NK-92 (cell line): ENCODE data around the gene ZNF846.
"Not testable (repeated sequence)": the region's sequence is repeated elsewhere in the genome, so short reads cannot be mapped to it uniquely, and the experiment has no call there.

Source experiments
- DNase-seq: peaks from one replicate; lab custom pipeline; 2025; ENCODE audit not compliant: unreplicated experiment; lab: John Stamatoyannopoulos, UW

Gene ZNF846

DNA sequence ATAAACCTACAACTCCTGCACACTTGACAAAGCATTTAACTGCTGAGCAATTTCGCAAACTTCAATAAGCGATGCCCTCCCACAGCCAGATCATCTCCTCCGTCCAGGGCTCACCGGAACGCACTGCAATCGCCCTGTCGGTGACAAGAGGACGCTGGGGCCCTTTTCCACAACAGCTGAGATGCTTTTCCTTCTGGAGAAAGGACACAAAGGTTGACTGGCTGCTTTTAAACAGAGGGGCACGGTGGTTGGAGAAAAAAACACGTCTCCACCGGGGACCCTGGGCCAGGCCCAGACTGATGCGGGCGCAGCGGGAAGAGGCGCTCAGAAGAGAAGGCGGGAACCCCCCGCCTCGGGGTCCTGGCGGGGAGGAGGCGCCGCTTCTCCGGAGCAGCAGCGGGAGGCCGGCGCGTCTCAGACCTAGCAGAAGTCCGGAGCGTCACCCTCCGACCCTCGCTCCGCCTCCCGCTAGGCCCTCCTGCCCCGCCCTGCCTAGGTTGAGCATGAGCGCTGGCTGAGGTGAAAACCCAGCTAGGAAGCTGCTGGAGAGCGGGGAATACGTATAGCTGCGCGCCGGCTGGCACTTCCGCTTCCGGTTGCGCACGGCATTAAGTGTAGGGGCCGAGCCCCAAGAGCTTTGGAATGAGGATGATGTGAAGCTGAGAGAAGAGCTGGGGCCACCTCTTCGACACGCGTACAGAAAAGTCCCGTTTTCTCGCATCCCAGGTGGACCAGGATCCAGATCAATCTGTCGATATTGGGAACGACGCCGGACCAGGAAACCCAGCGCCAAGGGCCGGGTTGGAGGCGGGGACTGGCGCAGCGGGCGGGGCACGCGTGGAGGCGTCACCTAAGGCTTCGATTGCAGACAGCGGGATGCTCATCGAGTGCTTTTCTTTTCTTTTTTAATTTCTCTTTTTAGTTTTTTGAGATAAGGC is at the start of gene ZNF846:
TSS of gene ZNF846 (minus strand) at position 564 of the 938 bp plus-strand sequence. CDS start 3,788 bp downstream, outside the sequence.
- peak; percentile 54 for DNase-seq

- no peak for DNase-seq
Measured at GRCh38 chr19:9818175-9818733, 49.7 kb upstream of the ZNF846 start.

GRCh38 chr19:9811139-9811538 is 42.6 kb upstream of the ZNF846 start:
- no peak for DNase-seq

DNA sequence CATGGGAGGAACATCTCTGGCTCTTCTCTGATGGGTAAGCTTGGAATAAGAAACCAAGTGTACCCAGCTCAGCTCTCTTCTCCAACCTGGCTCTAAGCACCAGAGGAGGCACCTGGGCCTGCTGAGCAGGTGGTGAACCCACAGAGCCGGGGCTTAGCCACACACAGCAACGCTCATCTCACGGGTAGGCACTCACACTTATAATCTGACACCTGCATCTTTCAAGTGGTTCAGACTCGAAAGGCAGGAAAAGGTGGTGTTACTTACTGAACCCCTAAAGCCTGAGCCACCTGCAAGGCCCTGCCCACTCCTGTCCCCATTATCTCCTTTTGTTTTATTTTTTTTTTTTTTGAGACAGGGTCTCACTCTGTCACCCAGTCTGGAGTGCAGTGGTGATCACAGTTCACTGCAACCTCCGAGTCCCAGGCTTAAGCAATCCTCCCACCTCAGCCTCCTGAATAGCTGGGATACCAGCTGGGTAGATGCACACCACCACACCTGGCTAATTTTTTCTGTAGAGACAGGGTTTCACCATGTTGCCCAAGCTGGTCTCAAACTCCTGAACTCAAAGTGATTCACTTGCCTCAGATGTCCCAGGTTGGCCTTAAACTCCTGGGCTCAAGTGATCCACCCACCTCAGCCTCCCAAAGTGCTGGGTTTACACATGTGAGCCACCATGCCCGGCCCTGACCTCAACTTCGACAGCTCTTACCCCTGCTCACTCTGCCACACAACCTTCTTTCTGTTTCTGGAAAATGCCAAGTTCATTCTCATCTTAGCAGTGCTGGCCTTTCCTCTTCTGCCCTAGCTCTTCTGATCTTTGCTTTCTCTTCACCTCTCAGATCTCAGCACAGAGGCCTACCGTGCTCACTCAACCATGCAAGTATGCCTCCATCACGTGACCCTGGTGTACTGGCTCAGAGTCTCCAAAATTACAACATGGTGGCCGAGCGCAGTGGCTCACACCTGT is 40.6 kb upstream of the ZNF846 start:
- no peak for DNase-seq

- no peak for DNase-seq
Measured at GRCh38 chr19:9806803-9807202, 38.3 kb upstream of the ZNF846 start.

GRCh38 chr19:9801976-9802375 is 33.4 kb upstream of the ZNF846 start:
- DNase-seq: no peak

- DNase-seq: no peak
Measured at GRCh38 chr19:9799162-9799561, 30.6 kb upstream of the ZNF846 start.

GRCh38 chr19:9797871-9798270 is 29.3 kb upstream of the ZNF846 start:
- DNase-seq: no peak

GRCh38 chr19:9796113-9796773 is 27.7 kb upstream of the ZNF846 start:
- peak; percentile 37 for DNase-seq

DNA sequence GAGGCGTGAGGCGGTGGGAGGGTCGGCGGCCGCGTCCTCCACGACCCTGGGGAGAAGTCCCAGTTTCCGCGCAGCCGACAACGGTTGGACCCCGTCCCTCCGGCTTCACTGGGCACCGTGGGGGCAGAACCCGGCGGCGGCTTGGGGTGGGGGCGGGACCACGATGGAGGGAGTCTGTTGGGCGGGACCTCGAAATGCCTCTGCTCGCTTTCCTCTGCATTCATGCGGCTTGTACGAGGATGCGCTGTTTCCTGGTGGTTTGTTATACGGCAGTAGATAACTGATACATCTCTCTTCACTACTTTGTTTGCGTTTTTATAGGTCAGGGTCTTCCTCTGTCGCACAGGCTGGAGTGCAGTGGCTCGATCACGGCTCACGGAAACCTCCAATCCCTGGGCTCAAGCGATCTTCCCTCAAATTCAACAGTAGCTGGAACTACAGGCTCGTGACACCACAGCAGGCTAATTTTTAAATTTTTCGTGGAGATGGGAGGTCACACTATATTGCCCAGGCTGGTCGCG is 24.6 kb upstream of the ZNF846 start:
- no peak for DNase-seq

- peak; percentile 92 for DNase-seq
Measured at GRCh38 chr19:9792206-9793070, 23.9 kb upstream of the ZNF846 start.

DNA sequence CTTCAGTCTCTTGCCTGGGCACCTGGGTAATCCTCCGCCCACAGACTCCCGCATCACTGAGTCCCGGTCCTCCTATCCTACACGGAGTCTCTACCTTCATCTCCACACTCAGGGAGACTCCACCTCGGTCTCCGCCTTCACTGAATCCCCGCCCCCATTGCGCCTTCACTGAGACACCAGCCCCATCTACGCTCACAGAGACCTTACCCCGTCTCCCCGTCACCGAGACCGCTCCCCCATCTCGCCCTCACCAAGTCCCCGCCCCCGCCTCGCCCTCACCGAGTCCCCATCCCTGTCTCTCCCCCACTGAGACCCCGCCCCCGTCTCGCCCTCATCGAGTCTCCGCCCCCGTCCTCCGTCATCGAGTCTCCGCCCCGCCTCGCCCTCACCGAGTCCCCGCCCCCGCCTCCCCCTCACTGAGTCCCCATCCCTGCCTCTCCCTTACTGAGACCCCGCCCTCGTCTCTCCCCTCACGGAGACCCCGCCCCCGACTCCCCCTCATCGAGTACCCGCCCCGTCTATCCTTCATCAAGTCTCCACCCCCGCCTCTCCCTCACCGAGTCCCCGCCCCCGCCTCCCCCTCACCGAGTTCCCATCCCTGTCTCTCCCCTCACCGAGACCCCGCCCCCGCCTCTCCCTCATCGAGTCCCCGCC is 23.1 kb upstream of the ZNF846 start:
- peak; percentile 88 for DNase-seq

GRCh38 chr19:9791073-9791367 is 22.5 kb upstream of the ZNF846 start:
- not testable (repeated sequence) for DNase-seq

- not testable (repeated sequence) for DNase-seq
Measured at GRCh38 chr19:9789579-9789978, 21.0 kb upstream of the ZNF846 start.

DNA sequence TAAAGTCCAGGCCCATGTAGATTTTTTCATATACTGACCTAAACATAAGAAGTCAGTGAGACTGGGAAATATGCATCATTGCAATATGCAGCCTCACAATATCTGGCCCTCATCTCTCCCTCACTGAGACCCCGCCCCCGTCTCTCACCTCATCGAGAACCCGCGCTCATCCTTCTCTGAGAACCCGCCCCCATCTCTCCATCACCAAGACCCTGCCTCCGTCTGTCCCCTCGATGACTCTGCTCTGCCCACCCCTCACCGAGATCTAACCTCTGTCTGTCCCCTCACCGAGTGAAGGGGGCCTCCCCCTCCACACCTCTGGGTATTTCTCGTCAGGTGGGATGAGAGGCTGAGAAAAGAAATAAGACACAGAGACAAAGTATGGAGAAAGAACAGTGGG is 20.5 kb upstream of the ZNF846 start:
- DNase-seq: no peak

- DNase-seq: not testable (repeated sequence)
Measured at GRCh38 chr19:9788604-9789003, 20.1 kb upstream of the ZNF846 start.

- DNase-seq: no peak
Measured at GRCh38 chr19:9786819-9787218, 18.3 kb upstream of the ZNF846 start.

DNA sequence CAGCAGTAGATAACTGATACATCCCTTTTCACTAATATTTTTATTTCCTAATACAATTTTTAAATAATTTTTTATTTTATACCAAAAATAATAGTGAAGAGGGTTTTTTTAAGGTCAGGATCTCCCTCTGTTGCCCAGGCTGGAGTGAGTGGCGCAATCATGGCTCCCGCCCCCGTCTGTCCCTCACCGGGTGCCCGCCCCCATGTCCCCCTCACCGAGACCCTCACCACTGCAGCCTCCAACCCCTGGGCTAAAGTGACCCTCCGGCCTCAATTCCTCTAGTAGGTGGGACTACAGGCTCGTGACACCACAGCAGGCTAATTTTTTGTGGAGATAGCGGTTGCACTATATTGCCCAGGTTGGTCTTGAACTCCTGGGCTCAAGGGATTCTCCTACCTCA is 17.8 kb upstream of the ZNF846 start:
- DNase-seq: no peak
